LHCN-M2 (cell line): ENCODE results near the gene OLFML2B. TPM values are rescaled to one million over a fixed set of nuclear protein-coding genes. Genes with fewer than 3 reads are reported as not detected.
"Not testable (repeated sequence)": the region's sequence is repeated elsewhere in the genome, so short reads cannot be mapped to it uniquely, and the experiment has no call there.

Experiments
- DNase-seq: peaks from one replicate; pipeline ENCODE4 v3.0.0-alpha.2; 2012; ENCODE audit warnings: low read depth
- total RNA-seq: library from RNA; depleted of rRNA; stranded (reverse); fragments of >200 nt; gene quantifications from 2 replicates; pipeline ENCODE4 v1.2.3, GENCODE V29; 2014

Gene OLFML2B
- total RNA-seq, 1 experiment from 2014 or later = 87.1 TPM

DNA sequence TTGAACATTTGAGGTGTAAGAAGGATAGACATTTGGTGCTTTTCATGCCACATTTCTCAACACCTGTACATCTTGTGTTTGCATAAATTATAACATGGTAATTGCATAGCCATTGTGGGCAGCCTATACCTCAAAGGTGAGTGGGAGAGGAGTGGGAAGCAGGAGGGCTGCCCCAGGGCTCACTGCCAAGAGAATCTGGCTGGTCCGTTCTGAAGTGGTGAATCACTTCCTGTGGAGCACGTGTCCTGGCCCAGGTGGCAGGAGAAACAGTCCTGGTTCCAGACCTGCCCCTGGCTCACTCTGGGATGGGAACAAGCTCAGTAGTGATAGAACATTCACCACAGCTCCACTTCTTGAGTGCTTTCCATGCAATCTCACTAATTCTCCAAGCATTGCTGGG lies 11.6 kb upstream of the OLFML2B start:
- no peak for DNase-seq

DNA sequence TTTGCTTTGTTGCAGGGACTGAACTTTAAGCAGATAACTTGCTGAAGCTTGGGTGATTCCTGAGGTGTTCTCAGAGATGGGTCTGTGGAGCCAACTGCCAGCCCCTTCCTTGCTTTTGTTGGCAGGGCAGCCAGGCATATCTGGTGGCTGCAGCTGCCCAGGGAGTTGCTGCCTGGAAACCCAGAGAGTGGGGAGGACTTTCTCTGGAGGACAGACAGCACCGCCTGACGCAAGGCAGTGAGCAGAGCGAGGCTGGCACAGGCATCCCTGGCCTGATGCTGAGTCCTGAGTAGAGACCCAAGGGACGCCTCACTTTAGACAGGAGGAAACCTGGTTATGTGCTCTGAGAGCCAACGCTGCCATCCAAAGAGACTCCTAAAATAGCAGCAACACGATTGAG lies 9.8 kb upstream of the OLFML2B start:
- peak; percentile 86 for DNase-seq

DNA sequence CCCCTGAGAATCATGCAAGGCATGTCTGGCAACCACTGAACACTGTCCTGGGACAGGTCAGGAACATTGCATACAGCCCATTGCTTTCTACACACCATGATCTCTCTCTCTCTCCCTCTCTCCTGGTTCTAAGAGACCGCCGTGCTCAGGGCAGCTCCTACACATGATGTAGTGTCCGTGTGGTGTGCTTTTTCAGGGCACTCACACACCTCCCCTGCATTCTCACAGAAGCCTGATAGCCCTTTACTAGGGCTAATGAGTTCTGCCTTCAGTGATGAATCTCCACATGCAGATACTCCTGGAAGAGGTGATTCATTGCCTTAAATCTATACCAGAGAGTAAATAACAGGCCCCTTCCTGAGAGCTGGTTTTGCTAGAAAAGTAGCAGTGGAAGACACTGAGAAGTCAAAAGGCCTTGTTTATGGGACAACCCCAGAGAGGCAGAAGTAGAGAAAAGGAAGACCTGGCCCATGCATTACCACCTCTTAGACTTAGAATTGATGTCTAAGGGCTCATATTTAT lies 7.2 kb upstream of the OLFML2B start:
- no peak for DNase-seq

DNA sequence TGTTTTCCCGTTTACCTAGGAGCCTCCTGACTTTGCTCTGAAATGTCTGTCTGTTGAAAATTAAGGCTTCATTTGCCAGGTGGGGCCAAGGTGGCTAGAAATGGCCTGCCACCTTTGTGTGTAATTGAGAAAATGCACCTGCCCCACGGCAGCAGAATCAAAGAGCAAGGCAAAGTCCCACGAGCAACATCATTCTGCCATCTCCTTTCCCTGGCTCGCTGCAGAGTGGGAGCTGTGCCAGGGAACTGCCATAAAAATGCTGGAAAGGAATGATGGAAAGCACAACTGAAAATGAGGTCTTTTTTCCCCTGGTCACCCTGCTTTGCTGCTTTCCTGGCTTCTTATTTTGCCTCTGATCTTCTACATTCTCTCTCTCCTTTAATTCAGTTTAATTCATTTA lies 5.5 kb upstream of the OLFML2B start:
- DNase-seq = no peak

DNA sequence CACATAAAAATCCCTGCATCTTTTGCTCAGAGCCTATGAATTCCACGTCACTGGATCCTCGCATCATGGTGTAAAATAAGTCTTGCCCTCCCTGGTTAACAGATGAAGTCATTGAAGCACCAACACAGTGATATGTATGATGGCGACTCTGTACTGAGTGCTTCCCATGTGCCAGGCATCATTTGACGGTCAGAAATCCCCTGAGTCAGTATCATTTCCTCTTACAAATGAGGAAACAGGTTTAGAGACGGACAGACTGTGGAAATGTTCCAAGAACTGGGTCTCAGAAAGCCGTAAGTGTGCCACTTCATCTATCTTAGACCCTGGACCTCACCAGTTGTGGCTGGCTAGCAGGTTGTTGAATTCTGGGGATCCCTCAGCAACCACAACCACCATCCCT lies 5.1 kb upstream of the OLFML2B start:
- DNase-seq = no peak

DNA sequence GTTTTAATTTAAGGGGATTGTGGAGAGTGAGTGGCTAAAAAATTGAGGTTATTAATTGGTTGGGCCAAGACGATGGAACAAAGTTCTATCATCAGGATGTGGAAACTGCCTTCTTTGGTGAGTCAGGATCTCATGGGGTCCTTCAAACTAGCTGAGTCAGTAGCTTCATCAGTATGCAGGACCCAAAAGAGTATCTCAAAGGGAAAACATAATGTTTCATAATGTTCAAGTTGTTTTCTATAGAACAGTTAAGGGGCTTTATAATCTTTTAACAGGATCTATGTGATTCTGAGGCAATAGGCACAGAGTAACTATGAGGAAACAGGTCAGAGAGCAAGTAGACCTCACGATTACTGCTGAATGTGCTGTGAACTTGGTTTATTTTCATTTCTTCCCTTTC lies 3.2 kb upstream of the OLFML2B start:
- DNase-seq = no peak

DNA sequence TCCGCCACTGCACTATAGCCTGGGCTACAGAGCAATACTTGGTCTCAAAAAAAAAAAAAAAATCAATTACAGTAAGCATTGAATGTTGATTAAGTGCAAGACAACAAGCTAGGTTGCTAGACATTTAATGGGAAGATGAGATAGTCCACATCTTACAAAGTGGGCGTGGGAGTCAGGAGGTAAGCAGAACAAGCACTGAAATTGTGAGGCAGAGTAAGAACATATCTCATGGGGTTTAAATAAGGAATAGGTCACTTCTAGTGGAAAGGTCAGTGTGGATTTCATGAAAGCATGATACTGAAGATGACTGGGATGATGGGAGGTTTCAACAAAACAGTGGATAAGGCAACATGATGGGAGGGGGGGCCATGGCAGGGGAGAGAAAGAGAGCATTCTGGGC lies 1.9 kb upstream of the OLFML2B start:
- DNase-seq = no peak

DNA sequence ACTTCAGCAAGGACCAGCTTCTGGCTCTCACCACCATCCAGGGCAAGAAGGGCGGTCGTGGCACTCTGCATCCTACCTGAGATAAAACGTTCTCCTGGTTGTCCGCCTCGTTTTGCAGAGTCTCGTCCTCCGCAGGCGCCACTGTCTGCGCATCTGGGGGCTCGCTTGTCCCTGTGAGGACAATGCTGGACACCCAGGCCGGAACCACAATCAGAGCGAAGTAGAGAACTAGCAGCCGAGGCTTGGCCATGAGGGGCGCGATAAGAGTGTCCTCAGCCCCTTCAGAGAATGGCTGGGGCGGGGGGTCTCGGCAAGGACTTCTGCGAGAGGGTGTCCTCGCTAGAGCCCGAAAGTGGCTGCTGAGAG lies 505 bp downstream of the OLFML2B start:
- DNase-seq = no peak

DNA sequence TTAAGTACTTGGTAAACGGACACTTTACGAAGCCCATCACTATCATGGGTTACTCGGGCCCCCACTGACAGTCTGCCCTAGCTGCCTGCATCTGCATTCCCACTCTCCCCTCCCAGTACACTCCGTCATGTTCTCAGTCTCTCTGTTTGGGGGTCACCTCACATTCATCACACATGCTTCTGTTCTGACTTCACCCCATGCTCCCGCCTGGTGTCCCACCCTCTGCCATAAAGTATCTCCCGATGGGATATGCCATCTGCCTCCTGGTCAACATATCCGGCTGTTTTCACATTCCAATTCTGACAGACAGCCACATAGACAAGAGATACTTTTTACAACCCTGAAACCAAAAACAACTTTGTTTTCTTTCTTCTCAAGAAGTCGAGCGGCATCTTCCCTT lies 1.0 kb downstream of the OLFML2B start:
- DNase-seq = peak; percentile 78

DNA sequence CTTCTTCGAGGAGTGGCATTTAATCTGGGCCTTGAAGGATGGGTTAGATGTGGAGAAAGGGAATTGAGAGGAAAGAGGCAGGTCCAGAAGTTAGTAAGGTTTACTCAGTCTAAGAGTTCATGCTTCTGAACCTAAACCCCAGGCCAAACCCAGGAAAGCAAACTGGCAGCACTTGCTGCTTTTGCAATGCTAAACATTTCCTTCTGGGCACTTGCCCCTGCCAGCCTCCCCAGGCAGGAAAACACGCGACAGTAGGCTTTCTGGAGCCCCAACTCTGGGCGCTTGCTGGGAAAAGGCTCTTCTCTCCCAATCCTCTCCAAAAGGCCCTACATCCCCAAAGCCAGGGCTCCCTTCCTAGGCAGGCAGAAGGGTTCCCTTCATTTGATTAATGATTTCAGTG lies 2.5 kb downstream of the OLFML2B start:
- DNase-seq = no peak

DNA sequence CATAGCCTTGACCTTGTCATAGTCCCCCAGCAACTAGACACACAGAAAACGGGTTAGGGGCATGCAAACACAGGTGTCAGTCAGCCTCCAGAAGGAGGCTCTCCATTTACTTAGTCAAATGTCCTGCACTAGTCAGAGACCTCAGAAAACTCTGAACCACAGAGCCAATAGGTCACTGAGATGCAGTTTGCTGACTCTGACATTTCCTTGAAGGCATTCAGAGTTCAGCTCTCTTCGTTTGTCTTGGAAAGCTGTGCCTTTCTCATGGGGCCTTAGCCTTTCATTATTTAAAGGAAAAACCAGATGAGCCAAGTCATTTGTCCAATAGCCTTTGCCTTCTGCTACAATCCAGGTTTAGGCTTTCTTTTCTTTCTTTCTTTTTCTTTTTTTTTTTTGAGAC lies 3.5 kb downstream of the OLFML2B start:
- peak; percentile 65 for DNase-seq

DNA sequence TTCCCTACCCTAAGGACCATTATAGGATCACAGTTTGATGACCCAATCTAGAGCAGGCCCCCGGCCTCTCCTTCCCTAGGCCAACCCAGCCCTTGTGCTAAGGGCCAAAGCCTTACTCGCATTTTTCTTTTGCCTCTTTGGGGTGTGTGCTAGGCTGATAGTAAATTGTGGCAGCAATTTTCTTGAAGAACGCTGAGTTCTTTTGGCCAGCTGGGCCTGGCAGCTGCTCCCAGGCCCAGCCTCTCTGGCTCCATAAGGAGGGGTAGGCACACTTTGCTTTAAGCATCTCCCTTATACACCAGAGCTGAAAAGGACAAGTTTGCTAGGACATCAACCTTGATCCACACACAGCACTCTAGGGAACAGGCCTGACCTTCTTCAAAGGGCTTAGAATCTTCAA lies 4.2 kb downstream of the OLFML2B start:
- DNase-seq = peak; percentile 55

DNA sequence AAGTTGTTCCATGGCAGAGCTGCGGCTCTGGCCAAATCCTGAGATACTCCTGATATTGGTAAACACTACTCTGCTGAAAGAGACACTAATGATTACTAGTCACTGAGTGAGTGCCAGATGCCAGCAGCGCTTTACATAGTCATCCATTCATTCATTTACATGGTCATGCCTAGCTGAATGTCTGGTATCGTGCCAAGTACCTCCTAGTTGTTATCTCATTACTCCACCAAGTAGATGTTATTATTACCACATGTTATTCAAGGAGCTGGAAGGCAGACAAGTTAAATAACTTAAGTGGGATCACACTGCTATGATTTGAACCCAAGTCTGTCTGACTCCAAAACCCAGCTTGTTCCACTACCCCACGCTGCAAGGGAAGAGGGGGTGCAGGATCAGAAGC lies 4.7 kb downstream of the OLFML2B start:
- DNase-seq = peak; percentile 42

DNA sequence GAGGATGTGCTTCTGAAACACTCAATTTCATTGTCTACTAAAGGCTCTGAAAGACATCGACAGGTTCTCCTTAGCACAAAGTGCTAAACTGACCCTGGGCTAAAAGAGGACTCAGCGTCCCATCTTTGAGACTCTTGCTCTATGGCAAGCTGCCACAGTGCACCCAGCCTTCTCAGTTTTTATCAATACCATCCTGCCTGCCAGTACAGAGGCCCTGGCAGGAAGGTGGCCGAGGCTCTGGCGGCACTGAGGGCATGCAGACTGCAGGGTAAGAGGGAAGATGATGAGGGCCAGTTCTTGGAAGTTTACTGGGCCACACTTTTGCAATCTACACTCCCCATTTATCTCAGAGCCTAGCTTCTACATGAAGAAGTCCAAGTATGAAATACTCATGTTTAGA lies 5.3 kb downstream of the OLFML2B start:
- no peak for DNase-seq

DNA sequence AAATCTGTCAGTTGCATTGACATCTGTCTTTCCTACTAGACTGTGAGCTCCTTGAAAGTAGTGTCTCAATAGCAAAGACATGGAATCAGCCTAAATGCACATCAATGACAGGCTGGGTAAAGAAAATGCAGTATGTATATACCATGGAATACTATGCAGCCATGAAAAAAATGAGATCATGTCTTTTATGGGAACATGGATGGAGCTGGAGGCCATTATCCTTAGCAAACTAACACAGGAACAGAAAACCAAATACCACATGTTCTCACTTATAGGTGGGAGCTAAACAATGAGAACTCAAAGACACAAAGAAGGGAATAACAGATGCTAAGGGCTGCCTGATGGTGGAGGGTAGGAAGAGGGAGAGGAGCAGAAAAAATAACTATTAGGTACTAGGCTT lies 5.9 kb downstream of the OLFML2B start:
- not testable (repeated sequence) for DNase-seq

DNA sequence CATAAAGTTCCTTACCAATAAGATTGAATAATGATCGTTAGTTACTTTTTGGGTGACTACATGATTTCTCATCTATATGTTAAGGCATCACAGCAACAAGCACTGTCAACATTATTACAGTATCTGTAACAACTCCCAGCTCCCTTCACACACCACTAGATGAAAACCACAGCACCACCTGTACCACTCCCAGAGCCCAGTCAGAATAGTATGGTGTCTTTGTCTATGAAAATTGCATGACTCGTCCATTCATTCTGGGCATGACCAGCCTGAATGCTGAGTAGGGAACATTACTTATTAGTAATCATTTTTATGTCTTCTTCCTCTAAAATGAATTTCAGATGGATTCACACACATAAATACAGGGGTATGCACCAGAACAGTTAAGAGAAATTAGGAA lies 7.0 kb downstream of the OLFML2B start:
- peak; percentile 66 for DNase-seq

DNA sequence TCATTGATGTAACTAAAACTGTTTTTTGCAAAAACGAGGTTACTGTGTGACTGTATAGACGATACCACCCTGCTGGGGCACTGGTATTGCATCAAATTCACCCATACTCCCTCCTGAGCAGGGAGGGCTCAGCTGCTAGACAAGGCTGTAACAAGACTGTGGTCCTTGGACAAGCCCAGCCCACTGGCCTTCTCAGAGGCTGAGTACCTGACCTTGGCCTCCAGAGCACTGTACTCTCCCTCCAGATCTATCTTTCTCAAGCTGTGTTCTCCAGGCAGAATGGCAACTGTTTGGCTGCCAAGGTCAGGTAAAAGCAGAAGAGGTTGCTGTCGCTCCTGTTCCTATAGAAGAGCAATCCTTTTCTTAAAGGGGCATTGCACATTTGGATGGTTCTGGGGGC lies 8.5 kb downstream of the OLFML2B start:
- no peak for DNase-seq

DNA sequence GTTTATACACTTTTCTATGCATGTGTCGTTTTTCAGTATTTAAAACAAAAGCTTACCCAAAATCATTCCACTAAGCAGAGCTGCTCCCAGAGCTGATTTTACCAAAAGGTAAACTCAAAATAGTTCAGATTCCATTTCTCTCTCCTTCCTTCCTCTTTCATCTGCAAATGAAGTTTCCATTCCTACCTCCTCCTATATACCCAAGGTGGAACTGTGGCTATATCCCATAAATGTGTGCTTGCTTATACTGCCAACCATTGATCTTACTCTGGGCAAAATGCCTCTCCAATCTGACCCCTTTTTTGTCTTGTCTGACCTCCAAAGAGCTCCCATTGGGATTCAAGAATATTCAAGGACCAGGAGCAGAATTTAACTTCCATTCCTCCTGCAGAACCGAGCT lies 9.5 kb downstream of the OLFML2B start:
- no peak for DNase-seq

DNA sequence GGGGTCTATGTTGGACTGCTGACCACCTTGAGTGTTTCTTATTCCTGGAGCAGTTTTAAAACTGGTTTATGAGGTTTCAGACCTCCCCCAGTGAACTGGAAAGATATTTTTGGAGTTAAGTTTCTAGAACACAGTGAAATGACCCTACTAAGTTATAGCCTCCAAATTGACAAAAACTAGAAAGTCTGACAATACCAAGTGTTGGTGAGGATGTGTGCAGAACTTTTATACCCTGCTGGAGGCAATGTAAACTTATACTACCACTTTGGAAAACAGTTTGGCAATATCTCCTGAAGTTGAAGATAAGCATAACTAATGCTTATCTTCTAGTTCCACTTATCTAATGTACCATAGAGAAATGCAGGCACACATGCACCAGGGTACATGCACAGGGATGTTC lies 10.4 kb downstream of the OLFML2B start:
- no peak for DNase-seq

DNA sequence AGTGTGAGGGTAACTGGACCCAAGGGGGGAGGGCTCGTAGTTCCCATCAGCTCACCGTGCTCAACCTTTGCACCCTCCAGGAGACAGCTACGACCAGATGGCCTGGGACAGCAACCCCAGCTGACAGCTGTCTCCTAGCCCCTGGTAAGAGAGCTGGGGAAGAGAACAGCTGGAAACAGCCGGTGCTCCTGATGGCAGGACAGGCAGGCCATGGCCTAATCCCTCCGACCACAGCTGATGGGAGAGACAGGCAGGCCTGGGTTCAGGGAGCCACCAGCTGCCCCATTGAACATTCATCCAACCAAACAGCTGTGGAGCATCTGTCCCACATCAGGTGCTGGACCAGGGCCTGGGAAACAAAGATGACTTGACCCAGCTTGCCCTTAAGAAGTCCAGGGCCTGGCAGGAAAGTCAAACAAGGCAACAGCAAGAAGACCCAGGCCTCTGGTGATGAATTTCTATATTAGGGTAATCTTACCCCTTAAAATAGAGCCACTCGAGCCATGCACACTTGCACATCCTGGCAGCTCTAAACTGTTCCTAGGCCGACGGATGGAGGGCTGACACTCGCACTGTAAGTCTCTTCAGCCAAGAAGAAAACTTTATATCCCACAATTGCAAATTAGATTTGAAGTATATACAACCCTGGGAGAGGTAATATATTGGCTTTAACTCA lies 12.2 kb downstream of the OLFML2B start:
- DNase-seq = peak; percentile 99

DNA sequence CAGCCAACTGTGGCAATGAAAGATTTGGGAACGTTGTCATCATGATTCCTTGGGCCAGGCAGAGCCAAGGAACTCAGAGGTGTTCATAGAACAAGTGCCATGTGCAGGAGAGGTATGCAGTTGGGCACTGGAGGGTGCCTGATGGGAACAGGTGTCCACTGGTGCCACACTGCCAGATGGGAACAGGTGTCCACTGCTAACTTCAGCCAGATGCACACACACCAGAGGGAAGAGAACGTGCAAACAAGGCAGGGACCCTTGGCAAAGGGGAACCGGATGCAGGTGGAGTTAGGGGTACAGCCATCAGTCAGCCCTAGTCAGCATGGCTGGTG lies 13.5 kb downstream of the OLFML2B start:
- DNase-seq = no peak

DNA sequence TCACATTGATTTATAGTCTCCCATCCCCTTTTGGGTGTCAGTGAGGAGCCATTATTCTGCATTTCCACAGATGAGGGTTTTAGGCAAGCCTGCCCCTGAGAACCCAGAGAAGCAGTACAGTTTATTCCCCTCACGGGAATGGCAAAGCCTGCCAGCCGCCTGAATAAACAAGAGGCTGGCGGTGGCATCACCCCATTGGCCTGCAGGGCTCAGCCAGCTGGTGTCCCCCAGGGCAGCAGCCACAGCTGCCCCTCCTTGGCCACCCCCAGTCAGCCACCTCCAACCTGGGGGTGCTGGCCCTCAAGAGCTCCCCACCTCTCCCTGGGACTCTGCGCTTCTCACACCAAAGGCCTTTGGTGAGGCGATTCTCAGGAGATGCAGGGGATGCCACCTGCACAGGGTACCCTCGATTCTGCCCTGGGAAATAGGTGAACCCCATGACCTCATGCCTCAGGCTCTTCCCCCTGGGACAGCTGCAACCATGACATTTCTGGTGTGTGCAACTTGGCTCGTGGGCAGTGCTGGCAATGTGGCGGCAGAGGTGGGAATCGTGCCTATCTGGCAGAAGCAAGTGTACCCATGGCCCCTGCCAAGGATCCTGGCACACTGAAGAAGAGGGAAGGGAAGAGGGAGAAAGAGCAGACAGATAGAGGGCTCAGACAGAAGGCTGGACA lies 14.0 kb downstream of the OLFML2B start:
- DNase-seq = peak; percentile 70

DNA sequence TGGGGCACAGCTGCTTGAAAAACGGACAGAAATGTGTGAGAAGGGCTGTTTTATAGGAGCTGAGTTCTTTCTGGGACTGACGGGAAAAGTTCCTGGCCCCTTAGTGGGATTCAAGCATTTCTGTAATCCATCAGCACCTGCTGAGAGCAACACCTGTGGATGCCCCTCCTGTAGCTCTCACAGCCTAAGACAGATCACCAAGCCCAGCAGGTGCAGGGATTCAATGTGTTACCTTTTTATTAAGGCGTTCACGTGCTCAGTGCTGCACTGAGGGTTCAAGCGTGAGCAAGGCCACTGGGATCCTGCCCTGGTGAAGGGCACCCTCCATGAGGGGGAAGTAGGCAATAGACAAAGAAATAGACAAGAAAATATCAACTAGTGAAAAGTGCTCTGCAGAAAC lies 14.9 kb downstream of the OLFML2B start:
- no peak for DNase-seq

DNA sequence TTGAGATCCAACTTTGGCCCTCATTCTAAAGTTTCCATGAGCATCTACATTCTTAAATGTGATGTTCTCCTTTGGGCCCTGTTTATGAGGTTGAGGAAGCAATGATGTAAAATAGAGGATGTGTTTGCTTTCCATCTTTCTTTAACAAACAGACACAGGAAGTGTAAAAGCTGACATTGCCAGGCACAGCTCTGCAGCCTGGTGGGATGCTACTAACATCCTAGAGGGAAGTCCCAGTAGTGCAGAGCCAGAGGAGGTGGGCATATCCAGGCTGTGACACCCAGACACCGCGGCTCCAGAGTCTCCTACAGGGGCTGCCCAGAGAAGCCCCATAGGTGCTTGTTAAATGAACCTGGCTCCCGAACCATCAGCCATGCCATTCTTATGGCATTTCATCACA lies 16.2 kb downstream of the OLFML2B start:
- no peak for DNase-seq
